Smooth muscle cell (in vitro differentiated cells): Measurements from ENCODE around the gene PTPRN. TPM values are rescaled to one million over a fixed set of nuclear protein-coding genes. Genes with fewer than 3 reads are reported as not detected.

Source experiments
- DNase-seq: peaks from one replicate; lab custom pipeline; 2025; ENCODE audit not compliant: unreplicated experiment; lab: John Stamatoyannopoulos, UW
- H2AFZ ChIP-seq: fragments of 200-600 bp; sonication (generic); 2 replicates; pipeline ENCODE4 v1.6.0; 2016; ENCODE audit warnings: antibody characterized with exemption, low read depth, mild to moderate bottlenecking
- H3F3A ChIP-seq: fragments of 200-600 bp; sonication (generic); 2 replicates; pipeline ENCODE4 v1.6.0; 2017; ENCODE audit warnings: antibody characterized with exemption, low read depth
- H3K27ac ChIP-seq: fragments of 200-600 bp; sonication (generic); 2 replicates; pipeline ENCODE4 v1.5.1; 2016; ENCODE audit warnings: low read depth, mild to moderate bottlenecking
- H3K27me3 ChIP-seq: fragments of 200-600 bp; sonication (generic); 2 replicates; pipeline ENCODE4 v1.6.1; 2016; ENCODE audit warnings: low read depth, mild to moderate bottlenecking
- H3K36me3 ChIP-seq: fragments of 200-600 bp; sonication (generic); 2 replicates; pipeline ENCODE4 v1.5.1; 2016; ENCODE audit warnings: low read depth
- H3K4me1 ChIP-seq: fragments of 200-600 bp; sonication (generic); 2 replicates; pipeline ENCODE4 v1.5.1; 2016; ENCODE audit warnings: low read depth
- H3K4me2 ChIP-seq: fragments of 200-600 bp; sonication (generic); 2 replicates; pipeline ENCODE4 v1.6.0; 2016; ENCODE audit warnings: mild to moderate bottlenecking
- H3K4me3 ChIP-seq: fragments of 200-600 bp; sonication (generic); 2 replicates; pipeline ENCODE4 v1.5.1; 2016; ENCODE audit warnings: mild to moderate bottlenecking
- H3K79me2 ChIP-seq: fragments of 200-600 bp; sonication (generic); 2 replicates; pipeline ENCODE4 v1.6.0; 2016; ENCODE audit warnings: low read depth, mild to moderate bottlenecking
- H3K9ac ChIP-seq: fragments of 200-600 bp; sonication (generic); 2 replicates; pipeline ENCODE4 v1.6.0; 2016; ENCODE audit warnings: low read depth
- H3K9me3 ChIP-seq: fragments of 200-600 bp; sonication (generic); replicated peaks from 2 replicates; pipeline ENCODE4 v1.5.1; 2016; ENCODE audit warnings: low read depth
- H4K20me1 ChIP-seq: fragments of 200-600 bp; sonication (generic); 2 replicates; pipeline ENCODE4 v1.6.0; 2016; ENCODE audit warnings: low read depth
- WGBS: methylation state at CpG from one replicate; pipeline ENCODE4 v1.1.7; 2016; ENCODE audit warnings: low lambda C conversion rate; 5-methylcytosine and 5-hydroxymethylcytosine counted together
- polyA plus RNA-seq: library from polyadenylated mRNA; unstranded; fragments of >200 nt; fragmentation: Nextera tagmentation; extraction: Ambion mirVana; gene quantifications from 2 replicates; pipeline ENCODE4 v1.2.1, GENCODE V29; 2016
- total RNA-seq: library from RNA; depleted of rRNA; stranded (reverse); fragments of >200 nt; gene quantifications from 2 replicates; pipeline ENCODE4 v1.2.3, GENCODE V29; 2014
- TF ChIP-seq, protein P1 (sequence below): fragments of 200-600 bp; sonication (generic); IDR thresholded peaks from 2 replicates; pipeline ENCODE4 v1.5.1; 2017; ENCODE audit warnings: borderline replicate concordance, mild to moderate bottlenecking, antibody characterized with exemption; ENCODE audit not compliant: insufficient read depth, poor library complexity, severe bottlenecking

The PTPRN gene
- total and polyA plus RNA-seq, 2 experiments from 2014 or later: 10.7 to 36.4 TPM

DNA sequence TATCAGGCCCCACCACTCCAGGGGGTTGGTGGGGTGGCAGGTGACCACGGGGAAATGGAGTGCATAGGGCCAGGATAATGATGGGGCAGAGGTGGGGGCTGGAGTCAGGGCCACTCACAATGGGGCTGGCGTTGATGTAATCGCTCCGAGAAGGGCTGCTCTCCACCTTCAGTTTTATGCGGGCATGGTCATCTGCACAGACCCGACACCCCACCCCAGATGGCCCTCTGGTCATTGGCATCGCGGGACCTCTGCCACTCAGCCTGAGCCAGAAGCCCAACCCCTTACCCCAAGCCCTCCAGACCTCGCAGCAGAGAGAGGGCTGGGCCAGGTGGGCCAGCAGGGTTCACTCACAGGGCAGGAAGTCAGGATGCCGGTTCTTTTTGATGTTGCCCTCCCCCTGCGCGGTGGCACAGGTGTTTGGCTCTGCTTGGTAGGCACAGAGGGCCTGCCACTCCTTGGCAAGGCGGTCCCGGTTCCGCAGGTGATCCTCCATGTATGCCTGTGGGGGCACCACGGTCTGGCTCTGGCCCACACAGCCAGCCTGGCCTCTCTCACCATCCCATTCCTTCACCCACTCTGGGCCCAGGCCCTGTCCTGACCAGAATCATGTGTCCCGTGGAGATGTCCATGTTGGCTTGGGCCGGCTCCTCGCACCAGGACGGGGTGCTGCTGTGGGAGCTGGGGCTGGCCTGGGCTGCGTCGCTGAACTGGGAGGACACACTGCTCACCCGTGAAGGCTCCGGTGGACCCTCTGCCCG, 12.4 kb downstream of the PTPRN start:
- Histone ChIP-seq H3K36me3 (no peaks in the 10 kb centered on the region), H3K9ac (no peak overlapping the region), H3K4me2 (no peak overlapping the region), H4K20me1 (no peaks in the 10 kb centered on the region), H3K4me1 (no peaks in the 10 kb centered on the region), H3K27ac (no peak overlapping the region), H3F3A (no peaks in the 10 kb centered on the region), H3K9me3 (no peaks in the 10 kb centered on the region), H2AFZ (no peak overlapping the region), H3K27me3 (no peaks in the 10 kb centered on the region), H3K79me2 (no peaks in the 10 kb centered on the region), H3K4me3 (no peak overlapping the region)
- TF ChIP-seq, protein P1, sequence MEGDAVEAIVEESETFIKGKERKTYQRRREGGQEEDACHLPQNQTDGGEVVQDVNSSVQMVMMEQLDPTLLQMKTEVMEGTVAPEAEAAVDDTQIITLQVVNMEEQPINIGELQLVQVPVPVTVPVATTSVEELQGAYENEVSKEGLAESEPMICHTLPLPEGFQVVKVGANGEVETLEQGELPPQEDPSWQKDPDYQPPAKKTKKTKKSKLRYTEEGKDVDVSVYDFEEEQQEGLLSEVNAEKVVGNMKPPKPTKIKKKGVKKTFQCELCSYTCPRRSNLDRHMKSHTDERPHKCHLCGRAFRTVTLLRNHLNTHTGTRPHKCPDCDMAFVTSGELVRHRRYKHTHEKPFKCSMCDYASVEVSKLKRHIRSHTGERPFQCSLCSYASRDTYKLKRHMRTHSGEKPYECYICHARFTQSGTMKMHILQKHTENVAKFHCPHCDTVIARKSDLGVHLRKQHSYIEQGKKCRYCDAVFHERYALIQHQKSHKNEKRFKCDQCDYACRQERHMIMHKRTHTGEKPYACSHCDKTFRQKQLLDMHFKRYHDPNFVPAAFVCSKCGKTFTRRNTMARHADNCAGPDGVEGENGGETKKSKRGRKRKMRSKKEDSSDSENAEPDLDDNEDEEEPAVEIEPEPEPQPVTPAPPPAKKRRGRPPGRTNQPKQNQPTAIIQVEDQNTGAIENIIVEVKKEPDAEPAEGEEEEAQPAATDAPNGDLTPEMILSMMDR: no peak
- DNase-seq: no peak
- WGBS: 92% methylated on average over 25 of the region's 25 CpGs

DNA sequence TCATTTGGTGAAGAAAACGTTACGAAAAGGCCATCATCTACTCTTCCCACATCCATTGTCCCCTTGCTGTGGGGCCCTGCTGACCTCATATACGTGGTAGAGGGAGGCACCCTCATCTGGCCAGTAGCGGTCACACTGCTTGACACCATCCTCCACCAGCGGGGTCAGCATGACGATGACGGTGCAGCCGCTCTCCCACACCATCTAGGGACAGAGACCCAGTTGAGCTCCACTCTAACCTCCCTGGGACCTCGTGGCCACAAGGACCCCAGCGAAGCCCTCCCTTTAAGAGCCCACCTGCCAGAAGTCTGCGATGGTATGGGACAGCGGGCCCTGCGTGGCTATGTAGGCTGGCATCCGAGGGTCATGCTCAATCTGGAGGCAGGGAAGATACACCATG, 13.1 kb downstream of the PTPRN start:
- Histone ChIP-seq H4K20me1 (no peaks in the 10 kb centered on the region), H3K9ac (no peak overlapping the region), H3K9me3 (no peaks in the 10 kb centered on the region), H3K4me3 (no peak overlapping the region), H3K79me2 (no peaks in the 10 kb centered on the region), H3K4me2 (no peak overlapping the region), H3K27me3 (no peaks in the 10 kb centered on the region), H3K27ac (no peak overlapping the region), H2AFZ (no peak overlapping the region), H3F3A (no peaks in the 10 kb centered on the region), H3K4me1 (no peaks in the 10 kb centered on the region), H3K36me3 (no peaks in the 10 kb centered on the region)
- no peak for DNase-seq
- TF ChIP-seq, protein P1: no peak
- 95% methylated on average over 14 of the region's 14 CpGs for WGBS

DNA sequence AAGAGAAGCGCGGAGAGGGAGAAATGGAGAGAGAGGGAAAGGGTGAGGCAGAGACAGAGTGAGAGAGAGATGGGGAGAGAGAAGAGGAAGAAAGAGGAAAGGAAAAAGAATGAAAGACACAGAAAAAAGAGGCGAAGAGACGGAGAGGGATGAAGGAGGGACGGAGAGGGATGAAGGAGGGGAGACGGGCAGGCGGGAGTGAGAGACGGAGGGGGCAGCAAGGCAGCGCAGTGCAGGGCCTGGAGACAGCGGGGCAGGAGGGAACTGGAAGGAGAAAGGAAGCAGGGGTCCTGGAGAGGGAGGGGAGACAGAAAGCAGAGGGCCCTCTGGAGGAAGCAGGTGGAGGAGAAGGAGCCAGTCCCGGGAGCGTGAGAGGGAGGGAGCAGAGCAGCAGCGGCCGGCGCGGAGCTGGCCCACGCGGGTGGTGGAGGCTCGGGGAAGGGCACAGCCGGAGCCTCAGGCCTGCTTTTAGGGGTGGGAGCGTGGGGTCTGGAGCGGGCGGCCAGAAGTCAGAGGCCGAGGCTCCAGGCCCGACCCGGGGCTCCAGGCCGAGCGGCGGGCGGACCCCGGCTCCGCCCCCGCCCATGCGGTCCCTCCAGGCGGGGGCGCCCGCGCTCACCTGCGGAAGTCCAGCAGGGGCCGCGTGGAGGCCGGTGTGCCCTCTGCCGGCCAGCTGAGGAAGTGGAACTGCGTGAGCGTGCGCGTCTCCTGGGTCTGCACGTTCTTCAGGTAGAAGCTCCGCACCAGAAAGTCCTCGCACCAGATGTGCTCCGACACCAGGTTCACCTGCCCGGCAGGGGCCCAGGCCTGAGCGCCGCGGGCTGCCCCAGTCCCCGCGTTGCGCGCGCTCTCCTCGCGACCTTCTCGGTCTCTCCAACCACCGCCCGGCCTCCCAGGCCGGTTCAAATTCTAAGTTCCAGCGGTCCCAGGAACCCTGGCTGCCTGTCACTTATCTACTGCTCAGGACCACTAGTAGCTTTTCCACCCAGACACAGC, 14.5 kb downstream of the PTPRN start:
- Histone ChIP-seq H3K4me1 (no peaks in the 10 kb centered on the region), H3K79me2 (no peaks in the 10 kb centered on the region), H3K4me3 (peak overlapping the region; percentile 70), H2AFZ (peak overlapping the region; percentile 93), H3K4me2 (peak overlapping the region; percentile 89), H3K9me3 (no peaks in the 10 kb centered on the region), H3F3A (no peaks in the 10 kb centered on the region), H3K27me3 (no peaks in the 10 kb centered on the region), H3K36me3 (no peaks in the 10 kb centered on the region), H3K27ac (no peak overlapping the region), H3K9ac (no peak overlapping the region), H4K20me1 (no peaks in the 10 kb centered on the region)
- peak; percentile 52 for DNase-seq
- TF ChIP-seq, protein P1: peak; percentile 92
- 11% methylated on average over 40 of the region's 67 CpGs for WGBS
